LoVo (cell line): ENCODE results near the gene MT1B.

Experiments used
- DNase-seq: peaks from one replicate; pipeline ENCODE4 v3.0.0-alpha.2; 2016; ENCODE audit warnings: low spot score

Gene MT1B

DNA sequence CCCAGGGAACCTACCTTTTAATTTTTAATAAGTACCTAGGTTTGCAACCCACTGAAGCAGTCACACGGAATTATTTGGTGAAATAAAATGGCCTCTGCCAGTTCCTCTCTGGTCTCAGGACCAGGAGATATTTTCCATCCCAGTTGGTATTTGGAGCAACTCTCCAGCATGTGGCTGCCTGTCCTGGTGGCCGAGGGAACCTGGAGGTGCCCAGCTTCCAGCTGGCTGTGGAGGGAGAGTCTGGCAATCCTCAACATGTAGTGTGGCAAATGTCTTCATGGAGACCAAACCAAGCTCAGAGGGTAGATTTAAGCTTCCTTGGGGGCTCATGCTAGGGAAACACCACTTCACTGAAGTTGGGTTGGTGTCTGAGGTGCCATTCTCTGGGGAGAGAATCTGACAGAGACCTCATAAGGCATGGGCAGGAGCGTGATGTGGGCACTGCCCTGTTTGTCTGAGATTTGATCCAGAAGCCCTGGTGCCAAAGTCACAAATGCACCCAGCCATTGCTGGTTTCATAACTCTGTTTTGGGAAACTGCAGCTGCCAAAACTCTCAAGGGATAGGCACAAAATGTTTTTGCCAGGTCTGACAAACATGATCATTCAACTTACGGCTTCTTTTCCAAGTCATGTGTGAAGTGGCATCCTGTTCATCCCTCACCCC, 33.4 kb downstream of the MT1B start:
- DNase-seq, result no peak

DNA sequence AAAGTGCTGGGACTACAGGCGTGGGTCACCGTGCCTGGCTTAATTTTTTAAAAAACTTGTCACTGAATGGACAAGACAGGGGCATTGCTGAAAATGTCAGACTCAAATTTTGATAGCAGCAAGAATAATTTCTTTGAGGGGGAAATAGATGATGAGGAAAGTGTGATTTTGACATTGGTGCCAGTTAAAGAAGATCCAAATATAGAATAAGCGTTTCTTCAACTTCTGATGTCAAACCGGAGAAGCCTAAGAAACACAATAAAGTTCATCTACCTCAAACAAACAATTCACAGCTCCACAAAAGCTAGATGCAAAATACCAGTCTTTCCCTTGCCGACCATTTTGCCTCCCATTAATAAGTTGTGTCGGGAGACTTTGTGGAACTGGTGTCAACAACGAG, 35.1 kb downstream of the MT1B start:
- DNase-seq, result no peak

DNA sequence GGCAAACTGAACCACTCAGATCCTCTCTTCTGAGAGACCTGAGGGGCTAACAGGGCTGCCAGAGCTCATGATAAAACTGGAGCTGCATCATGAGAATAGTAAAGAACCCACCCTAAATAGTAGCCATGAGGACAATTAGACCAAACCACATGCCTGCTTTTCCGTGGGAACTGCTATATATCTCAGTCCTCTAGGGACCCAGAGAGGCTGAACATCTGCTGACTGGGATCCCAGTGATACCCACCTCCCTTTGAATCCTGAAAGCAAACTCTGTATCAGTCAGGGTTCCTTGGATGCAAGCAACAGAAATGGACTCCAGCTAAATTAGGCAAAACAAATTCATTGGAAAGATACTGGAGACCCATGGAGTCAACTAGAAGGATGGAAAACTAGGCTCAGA, 37.1 kb downstream of the MT1B start:
- no peak for DNase-seq

DNA sequence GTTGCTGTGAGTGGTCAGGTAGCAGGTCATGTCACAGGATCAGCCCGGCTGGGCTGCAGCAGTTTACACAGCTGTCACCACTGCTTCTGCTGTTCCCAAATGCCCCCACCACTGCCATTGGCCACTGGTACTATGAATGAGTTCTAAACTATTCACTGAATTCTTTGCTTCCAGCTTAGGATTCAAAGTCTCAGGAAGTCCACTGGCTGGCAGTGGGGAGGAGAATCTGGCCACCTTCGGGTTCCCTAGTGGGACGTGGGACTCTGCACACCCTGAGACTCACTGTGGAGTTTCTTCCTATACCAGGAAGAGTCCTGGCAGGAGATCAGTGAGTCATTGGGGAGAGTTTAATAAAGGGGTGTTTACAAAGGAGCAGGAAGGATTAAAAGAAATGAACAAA, 37.5 kb downstream of the MT1B start:
- no peak for DNase-seq

DNA sequence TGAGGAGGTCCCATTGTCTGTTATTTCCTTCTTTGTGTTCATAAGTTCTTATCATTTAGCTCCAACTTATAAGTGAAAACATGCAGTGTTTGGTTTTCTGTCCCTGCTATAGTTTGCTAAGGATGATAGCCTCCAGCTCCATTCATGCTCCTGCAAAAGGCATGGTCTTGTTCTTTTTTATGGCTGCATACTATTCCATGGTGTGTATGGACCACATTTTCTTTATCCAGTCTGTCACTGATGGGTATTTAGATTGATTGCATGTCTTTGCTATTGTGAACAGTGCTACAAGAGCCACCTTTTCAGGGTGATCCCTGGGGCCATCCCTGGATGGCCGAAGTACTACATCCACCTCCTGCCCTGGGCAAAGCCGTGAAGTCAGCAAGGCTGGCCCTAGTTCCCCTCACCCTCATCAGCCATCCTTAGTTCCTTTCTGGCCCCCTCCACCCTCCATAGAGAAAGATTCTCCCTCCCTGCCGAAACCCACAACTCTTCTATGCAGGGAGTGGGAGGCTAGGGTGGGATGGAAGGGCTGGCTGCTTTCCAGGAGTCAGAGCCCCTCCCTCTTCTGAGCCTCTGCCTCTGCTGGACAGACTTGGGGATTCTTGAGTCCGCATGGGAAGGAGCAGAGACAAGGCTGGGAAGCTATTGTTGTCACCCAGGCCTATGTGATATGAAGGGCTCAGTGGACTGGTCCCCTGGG, 38.9 kb downstream of the MT1B start:
- no peak for DNase-seq

DNA sequence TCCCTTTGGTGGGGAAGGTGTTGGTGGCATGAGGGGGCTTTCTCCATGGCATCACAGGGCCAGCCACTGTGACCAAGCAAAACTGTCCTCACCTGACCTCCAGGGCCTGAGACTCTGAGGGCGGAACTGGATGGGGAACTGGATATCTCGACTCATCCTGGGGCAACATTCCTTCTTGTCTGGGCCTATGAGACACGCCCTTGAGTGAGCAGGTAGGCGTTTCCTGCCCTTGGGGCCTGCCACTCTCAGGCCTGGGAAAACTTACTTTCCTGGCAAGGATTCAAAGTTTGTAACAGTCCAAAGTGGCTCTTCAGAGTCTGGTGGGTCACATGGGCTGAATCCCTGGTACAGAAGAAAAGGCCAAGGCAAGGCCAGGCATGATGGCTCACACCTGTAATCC, 40.2 kb downstream of the MT1B start:
- peak; percentile 88 for DNase-seq

DNA sequence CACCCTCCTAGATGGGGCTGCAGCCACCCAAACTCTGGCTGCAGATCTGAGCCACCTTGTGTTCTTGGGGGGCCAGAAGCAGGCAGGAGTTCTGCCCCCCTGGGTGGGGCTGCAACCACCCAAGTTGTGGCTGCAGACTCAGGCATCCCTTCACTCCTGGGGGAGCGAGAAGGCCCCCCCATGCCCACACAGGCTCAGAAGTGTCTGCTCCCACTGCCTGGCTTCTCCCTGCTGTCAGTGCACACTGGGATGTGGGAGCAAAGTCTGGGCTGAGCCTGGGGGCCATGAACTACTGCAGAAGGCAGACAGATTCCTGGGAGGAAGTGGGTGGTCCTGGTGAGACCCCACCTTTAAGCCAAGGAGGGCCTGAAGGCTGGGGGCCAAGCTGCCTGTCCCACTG, 43.6 kb downstream of the MT1B start:
- DNase-seq, result no peak

DNA sequence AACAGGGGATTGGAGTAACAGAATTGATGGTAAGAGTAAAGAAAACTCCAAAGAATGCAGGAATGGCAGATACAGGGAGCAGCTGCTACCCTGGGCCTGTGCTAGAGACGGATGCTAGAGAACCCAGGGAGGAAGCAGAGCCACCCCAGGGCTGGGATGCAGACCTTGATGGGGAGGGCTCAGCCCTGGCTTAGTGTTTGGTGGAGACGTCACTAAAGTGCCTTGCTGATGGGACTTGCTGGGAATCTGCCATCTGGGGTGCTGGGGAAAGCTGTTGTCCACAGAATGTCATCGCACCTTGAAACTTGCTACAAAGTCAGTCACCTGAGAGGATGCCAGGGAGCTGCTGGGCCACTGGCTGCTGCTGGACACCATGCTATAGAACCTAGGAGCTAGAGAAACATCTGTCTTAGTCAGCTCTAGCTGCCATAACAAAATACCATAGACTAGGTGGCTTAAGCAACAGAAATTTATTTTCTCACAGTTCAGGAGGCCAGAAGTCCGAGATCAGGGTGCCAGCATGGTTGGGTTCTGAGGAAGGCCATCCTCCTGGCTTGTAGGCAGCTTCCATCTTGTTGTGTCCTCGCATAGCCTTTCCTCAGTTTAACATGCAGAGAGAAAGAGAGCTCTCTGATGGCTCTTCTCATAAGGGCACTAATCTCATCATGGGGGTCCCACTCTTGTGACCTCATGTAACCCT, 45.9 kb downstream of the MT1B start:
- no peak for DNase-seq

DNA sequence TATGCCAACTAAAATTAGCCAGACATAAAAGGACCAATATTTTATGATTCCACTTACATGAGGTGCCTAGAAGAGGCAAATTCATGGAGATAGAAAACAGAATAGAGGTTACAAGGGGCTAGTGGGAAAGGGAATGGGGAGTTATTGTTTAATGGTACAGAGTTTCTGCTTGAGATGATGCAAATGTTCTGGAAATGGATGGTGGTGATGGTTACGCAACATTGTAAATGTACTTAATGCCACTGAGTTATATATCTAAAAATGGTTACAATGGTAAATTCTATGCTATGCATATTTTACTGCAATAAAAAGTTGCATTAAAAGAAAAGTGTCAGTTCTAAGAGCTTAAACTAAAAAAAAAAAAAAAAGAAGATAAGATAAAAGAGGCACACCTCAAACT, 48.5 kb downstream of the MT1B start:
- DNase-seq, result no peak

DNA sequence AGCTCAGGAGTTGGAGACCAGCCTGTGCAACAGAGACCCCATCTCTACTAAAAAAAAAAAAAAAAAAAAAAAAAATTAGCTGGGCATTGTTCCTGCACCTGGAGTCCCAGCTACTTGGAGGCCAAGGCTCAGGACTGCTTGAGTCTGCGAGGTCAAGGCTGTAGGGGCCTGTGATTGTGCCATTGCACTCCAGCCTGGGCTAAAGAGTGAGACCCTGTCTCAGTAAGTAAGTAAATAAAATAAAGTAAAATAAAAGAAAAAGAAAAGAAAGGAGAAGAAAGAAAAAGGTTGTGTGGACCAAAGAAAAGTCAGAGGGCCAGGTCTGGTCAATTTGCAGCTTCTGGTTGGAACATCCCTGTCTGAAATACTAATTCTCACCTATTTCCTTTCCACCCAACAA, 48.9 kb downstream of the MT1B start:
- no peak for DNase-seq

DNA sequence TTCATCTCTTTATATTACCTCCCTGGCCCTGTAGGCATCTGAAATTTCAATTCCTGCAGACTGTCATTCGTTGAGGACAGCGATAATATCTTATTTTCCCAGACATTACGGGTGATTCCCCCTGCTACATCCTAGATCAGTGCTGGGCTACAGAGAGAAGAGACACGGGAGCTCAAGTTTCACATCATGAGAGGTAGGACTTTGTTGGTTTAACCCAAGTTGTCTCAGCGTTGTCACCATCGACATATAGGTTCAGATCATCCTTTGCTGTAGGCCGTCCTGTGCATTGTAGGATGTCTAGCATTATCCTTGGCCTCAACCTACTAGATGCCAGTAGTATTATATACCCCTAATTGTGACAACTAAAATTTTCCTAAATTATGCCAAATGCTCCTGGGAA, 49.8 kb downstream of the MT1B start:
- no peak for DNase-seq
